ENCODE results near the gene CNST. TPM values are rescaled to one million over a fixed set of nuclear protein-coding genes. Genes with fewer than 3 reads are reported as not detected.

CNST gene
- total and polyA plus RNA-seq, 9 of the 15 experiments (the other 6 are each of a cell fraction or from before 2014, with no cell fraction given): 17.0 to 55.3 (median 30.8) TPM

DNA sequence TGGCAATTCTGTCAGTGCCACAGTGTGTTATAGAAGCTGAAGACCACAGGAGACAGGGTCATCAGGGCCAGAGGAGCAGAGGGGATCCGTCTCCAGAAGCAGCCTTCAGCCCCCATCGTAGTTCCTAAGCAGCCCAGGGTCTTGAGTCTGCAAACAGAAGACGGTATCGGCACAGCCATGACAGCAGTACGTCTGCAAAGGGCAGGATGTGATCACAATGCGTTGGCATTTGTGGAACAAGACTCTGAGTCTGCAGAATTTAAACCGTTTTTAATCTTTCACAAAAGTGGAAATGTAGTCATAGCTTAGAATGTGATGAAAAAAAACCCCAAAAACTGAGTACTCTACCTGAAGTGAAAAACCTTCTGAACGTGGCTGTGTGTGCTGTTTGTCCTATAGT is 113.9 kb downstream of the CNST start (continued):
- TF ChIP-seq, protein P1, sequence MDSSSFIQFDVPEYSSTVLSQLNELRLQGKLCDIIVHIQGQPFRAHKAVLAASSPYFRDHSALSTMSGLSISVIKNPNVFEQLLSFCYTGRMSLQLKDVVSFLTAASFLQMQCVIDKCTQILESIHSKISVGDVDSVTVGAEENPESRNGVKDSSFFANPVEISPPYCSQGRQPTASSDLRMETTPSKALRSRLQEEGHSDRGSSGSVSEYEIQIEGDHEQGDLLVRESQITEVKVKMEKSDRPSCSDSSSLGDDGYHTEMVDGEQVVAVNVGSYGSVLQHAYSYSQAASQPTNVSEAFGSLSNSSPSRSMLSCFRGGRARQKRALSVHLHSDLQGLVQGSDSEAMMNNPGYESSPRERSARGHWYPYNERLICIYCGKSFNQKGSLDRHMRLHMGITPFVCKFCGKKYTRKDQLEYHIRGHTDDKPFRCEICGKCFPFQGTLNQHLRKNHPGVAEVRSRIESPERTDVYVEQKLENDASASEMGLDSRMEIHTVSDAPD (CRISPR knock-in tag; IDR thresholded peaks at IDR 0.05): no peak
- TF ChIP-seq, protein P2, sequence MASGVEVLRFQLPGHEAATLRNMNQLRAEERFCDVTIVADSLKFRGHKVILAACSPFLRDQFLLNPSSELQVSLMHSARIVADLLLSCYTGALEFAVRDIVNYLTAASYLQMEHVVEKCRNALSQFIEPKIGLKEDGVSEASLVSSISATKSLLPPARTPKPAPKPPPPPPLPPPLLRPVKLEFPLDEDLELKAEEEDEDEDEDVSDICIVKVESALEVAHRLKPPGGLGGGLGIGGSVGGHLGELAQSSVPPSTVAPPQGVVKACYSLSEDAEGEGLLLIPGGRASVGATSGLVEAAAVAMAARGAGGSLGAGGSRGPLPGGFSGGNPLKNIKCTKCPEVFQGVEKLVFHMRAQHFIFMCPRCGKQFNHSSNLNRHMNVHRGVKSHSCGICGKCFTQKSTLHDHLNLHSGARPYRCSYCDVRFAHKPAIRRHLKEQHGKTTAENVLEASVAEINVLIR (CRISPR knock-in tag; IDR thresholded peaks at IDR 0.05): no peak
- TF ChIP-seq PTBP1 (IDR thresholded peaks at IDR 0.05; ENCODE audit: low read depth, low read length): no peak

DNA sequence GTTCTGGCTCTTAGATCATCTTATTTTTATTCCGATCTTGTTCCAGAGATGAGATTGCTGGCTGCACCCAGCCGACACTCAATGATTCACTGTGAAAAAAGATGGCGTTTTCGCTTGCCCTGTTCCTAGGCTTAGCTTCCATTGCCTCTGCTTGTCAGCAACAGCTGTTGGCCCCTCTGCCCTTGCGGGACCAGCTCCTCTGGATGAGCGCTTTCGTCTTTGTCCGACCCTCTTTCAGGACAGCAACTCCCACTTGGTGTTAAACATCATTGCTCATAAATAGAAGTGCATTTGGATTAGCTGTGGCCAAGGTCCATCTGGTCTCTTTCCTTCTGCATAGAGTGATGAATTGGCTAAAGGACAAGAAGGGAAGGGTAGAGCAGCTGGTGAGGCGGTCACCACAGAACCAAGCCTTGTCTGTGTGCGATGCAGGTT is 114.5 kb downstream of the CNST start:
- ChIA-PET POLR2A (interaction anchor here (0.9 to 1.3 kb wide), 2 partner anchors 9 to 23 kb away, joined by 3 to 7 read pairs; no protein-coding TSS in a partner anchor), CTCF (ENCODE audit: low intra/inter-chr PET ratio) (no interaction called here)
- H3K27me3 ChIP-seq (ENCODE audit: control insufficient read depth in 2 of 2, insufficient read depth in 2 of 2, low read length in 2 of 2): no peaks in the 10 kb centered on the region
- in situ Hi-C loops (cut with MboI): no loop called here
- H3K9me1 ChIP-seq (ENCODE audit: control insufficient read depth, insufficient read depth, low read length): no peaks in the 10 kb centered on the region
- H3K27ac ChIP-seq (ENCODE audit: extremely low read depth, low read depth, low read length): no peak overlapping the region
- no peaks in the 10 kb centered on the region for H4K20me1 ChIP-seq (replicated peaks; ENCODE audit: control insufficient read depth, insufficient read depth, low read length)
- no peaks in the 10 kb centered on the region for H3K4me1 ChIP-seq (replicated peaks in 1 of 2; ENCODE audit: control insufficient read depth in 2 of 2, insufficient read depth in 2 of 2, low read length in 2 of 2)
- intact Hi-C loops (cut with micrococcal nuclease): no loop called here
- no peak overlapping the region for H3K4me3 ChIP-seq
- H3K9ac ChIP-seq (ENCODE audit: insufficient read depth in 1 of 2, low read depth in 2 of 2, low read length in 2 of 2): no peak overlapping the region
- ATAC-seq (no peak), FAIRE-seq (peak; percentile 55), DNase-seq (ENCODE audit: extremely low read depth in 1 of 4, low spot score in 3 of 4) (no peak)
- H3K9me3 ChIP-seq (replicated peaks; ENCODE audit: control insufficient read depth, insufficient read depth, low read depth, low read length): no peaks in the 10 kb centered on the region
- TF ChIP-seq BCOR (IDR thresholded peaks at IDR 0.05) (no peak), HMGN3 (IDR thresholded peaks at IDR 0.05; ENCODE audit: borderline replicate concordance, extremely low read depth, insufficient read length, low read depth, low read length) (no peak), CBFA2T2 (conservative IDR thresholded peaks at IDR 0.05) (no peak), ZNF253 (CRISPR knock-in tag; conservative IDR thresholded peaks at IDR 0.05) (no peak)
- TF ChIP-seq, protein P3, sequence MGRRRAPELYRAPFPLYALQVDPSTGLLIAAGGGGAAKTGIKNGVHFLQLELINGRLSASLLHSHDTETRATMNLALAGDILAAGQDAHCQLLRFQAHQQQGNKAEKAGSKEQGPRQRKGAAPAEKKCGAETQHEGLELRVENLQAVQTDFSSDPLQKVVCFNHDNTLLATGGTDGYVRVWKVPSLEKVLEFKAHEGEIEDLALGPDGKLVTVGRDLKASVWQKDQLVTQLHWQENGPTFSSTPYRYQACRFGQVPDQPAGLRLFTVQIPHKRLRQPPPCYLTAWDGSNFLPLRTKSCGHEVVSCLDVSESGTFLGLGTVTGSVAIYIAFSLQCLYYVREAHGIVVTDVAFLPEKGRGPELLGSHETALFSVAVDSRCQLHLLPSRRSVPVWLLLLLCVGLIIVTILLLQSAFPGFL (CRISPR knock-in tag; IDR thresholded peaks at IDR 0.05): 0 out of 2 replicates have a peak, but pooled peaks have one; percentile 42
- TF ChIP-seq, protein P4, sequence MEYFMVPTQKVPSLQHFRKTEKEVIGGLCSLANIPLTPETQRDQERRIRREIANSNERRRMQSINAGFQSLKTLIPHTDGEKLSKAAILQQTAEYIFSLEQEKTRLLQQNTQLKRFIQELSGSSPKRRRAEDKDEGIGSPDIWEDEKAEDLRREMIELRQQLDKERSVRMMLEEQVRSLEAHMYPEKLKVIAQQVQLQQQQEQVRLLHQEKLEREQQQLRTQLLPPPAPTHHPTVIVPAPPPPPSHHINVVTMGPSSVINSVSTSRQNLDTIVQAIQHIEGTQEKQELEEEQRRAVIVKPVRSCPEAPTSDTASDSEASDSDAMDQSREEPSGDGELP (CRISPR knock-in tag; IDR thresholded peaks at IDR 0.05; ENCODE audit: borderline replicate concordance): peak; percentile 15; the same call in 1 of the 2 replicates
- TF ChIP-seq, protein P5, sequence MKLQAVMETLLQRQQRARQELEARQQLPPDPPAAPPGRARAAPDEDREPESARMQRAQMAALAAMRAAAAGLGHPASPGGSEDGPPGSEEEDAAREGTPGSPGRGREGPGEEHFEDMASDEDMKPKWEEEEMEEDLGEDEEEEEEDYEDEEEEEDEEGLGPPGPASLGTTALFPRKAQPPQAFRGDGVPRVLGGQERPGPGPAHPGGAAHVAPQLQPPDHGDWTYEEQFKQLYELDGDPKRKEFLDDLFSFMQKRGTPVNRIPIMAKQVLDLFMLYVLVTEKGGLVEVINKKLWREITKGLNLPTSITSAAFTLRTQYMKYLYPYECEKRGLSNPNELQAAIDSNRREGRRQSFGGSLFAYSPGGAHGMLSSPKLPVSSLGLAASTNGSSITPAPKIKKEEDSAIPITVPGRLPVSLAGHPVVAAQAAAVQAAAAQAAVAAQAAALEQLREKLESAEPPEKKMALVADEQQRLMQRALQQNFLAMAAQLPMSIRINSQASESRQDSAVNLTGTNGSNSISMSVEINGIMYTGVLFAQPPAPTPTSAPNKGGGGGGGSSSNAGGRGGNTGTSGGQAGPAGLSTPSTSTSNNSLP (IDR thresholded peaks at IDR 0.05; ENCODE audit: borderline replicate concordance, low read depth, low read length): no peak
- no peak overlapping the region for H3K4me2 ChIP-seq (ENCODE audit: insufficient read depth, low read length)
- BruUV-seq (replicated peaks): no TSS peak
- no peak overlapping the region for H2AFZ ChIP-seq (ENCODE audit: low read depth, low read length)
- 56% methylated on average over 10 of the region's 10 CpGs for WGBS (ENCODE audit: insufficient coverage, low coverage, missing lambda C conversion rate)
- no peaks in the 10 kb centered on the region for H3K36me3 ChIP-seq (ENCODE audit: control insufficient read depth, insufficient read depth, low read length)
- H3K79me2 ChIP-seq (ENCODE audit: control insufficient read depth, insufficient read depth, low read length): no peaks in the 10 kb centered on the region

Measured in K562 (cell line).